Right lobe of liver (tissue), 6 donors: ENCODE data around the gene DDX39A. TPM values are rescaled to one million over a fixed set of nuclear protein-coding genes. Genes with fewer than 3 reads are reported as not detected.
"Not testable (repeated sequence)": the region's sequence is repeated elsewhere in the genome, so short reads cannot be mapped to it uniquely, and the experiment has no call there.

Experiments used
- ATAC-seq, 4 donors: fragments of 200-7000 bp; cut with Tn5 transposase; one replicate each; pipeline ENCODE4 v1.9.1; 2020; ENCODE audit warnings: mild to moderate bottlenecking in 4 of 4, moderate library complexity in 4 of 4
- DNase-seq, 3 donors: peaks; one replicate each; pipeline ENCODE4 v3.0.0-alpha.2; 2020
- H3K27ac ChIP-seq, 3 donors: fragments of 200-600 bp; one replicate each; pipeline ENCODE4 v1.8.0; 2022
- H3K27me3 ChIP-seq, 2 donors: fragments of 200-600 bp; one replicate each; pipeline ENCODE4 v1.8.0; 2022
- H3K36me3 ChIP-seq, 4 donors: fragments of 200-600 bp; sonication (generic) in 1 of 4; one replicate each; pipeline versions ENCODE4 v1.5.1 to v1.8.0; 2017 to 2022; ENCODE audit warnings: control low read depth in 1 of 4
- H3K4me1 ChIP-seq, 4 donors: fragments of 200-600 bp; sonication (generic) in 1 of 4; one replicate each; pipeline versions ENCODE4 v1.5.1 to v1.8.0; 2017 to 2022; ENCODE audit warnings: control low read depth in 1 of 4
- H3K4me3 ChIP-seq, 3 donors: fragments of 200-600 bp; one replicate each; pipeline ENCODE4 v1.8.0; 2022
- H3K9me3 ChIP-seq, 4 donors: fragments of 200-600 bp; sonication (generic) in 1 of 4; one replicate each; pipeline versions ENCODE4 v1.5.1 to v1.8.0; 2017 to 2022; ENCODE audit warnings: control low read depth in 1 of 4
- CTCF ChIP-seq, 4 donors: fragments of 200-600 bp in 3 of 4; fragments of 450-650 bp in 1 of 4; IDR thresholded peaks; one replicate each; pipeline versions ENCODE4 v1.5.1 to v1.8.0; 2016 to 2022; ENCODE audit warnings: antibody characterized with exemption in 4 of 4, mild to moderate bottlenecking in 2 of 4
- POLR2A ChIP-seq: fragments of 450-650 bp; IDR thresholded peaks from one replicate; pipeline ENCODE4 v1.6.1; 2017; ENCODE audit warnings: antibody characterized with exemption, mild to moderate bottlenecking
- WGBS: methylation state at CpG from one replicate; pipeline ENCODE4 v1.1.6; 2018; ENCODE audit warnings: low coverage, low lambda C conversion rate; ENCODE audit not compliant: insufficient coverage; ENCODE audit errors: missing lambda C conversion rate; 5-methylcytosine and 5-hydroxymethylcytosine counted together
- intact Hi-C, 2 donors: fragments of 100-400 bp; cut with DNase I; formaldehyde crosslinking; loops; one replicate each; pipeline versions ENCODE4 v1.11.2 to v1.14.1; 2022
- total RNA-seq, 6 experiments: library from RNA; depleted of rRNA in 2 of 6; stranded (reverse); fragments of >200 nt in 2 of 6; fragmentation: NEBNext Ultra II Directional in 3 of 6; extraction: Animal tissue kit (Norgen Biotek cat#: 25700) in 3 of 6; gene quantifications; one replicate each; pipeline versions ENCODE4 v1.1.0 to v1.2.4, GENCODE V29; 2016 to 2023
- donor health status: DM: no; HTN: yes; CAD: no.
- donor health status: DM: no; HTN: no; CAD: no.
- donor health status: DM: no; HTN: no; CAD: no.
- donor health status: DM: no; HTN: yes; CAD: no.
- donor health status: DM: no; HTN: yes; CAD: no.

The DDX39A gene
- total RNA-seq, 6 experiments from 2014 or later: 12.9 to 34.5 (median 24.6) TPM

- TF ChIP-seq CTCF (IDR thresholded peaks at IDR 0.05): no peak
- TF ChIP-seq POLR2A: peak; percentile 34
- Histone ChIP-seq H3K27ac (peak overlapping the region; percentile 36 to 73 (median 69)), H3K4me3 (no peak overlapping the region), H3K27me3 (no peaks in the 10 kb centered on the region), H3K36me3 (no peaks in the 10 kb centered on the region), H3K9me3 (no peaks in the 10 kb centered on the region), H3K4me1 (peaks cover 0 to 7% (median 0%) of the 10 kb centered on the region in 4 donors)
- intact Hi-C loops: no loop called here
- DNase-seq: peak; percentile 53 to 71 (median 57)
- peak; percentile 58 to 77 (median 68) for ATAC-seq
- WGBS: 36% methylated on average over 5 of the region's 12 CpGs
Measured at GRCh38 chr19:14375055-14375581, 44.0 kb downstream of the DDX39A start.

DNA sequence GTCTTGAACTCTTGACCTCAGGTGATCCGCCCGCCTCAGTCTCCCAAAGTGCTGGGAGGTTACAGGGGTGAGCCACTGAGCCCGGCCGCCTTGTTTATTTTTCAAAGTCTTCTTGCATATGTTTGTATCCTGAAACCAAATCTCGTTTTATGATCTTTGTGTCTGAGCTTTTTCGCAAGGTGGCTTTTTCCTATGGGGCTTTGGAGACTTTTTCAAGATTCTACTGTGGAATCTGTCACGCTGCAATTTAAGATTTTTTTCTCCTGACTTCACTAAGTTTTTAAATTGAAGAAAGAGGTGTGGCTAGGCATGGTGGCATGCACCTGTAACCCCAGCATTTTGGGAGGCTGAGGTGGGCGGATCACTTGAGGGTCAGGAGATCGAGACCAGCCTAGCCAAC, 44.8 kb downstream of the DDX39A start:
- H3K4me3 ChIP-seq, H3K9me3 ChIP-seq, H3K27me3 ChIP-seq, DNase-seq, ATAC-seq, H3K4me1 ChIP-seq, H3K36me3 ChIP-seq, intact Hi-C loops: not testable (repeated sequence)
- WGBS: 60% methylated on average over 9 of the region's 9 CpGs
- peak overlapping the region in 1 of 3 donors; percentile 73 for H3K27ac ChIP-seq

DNA sequence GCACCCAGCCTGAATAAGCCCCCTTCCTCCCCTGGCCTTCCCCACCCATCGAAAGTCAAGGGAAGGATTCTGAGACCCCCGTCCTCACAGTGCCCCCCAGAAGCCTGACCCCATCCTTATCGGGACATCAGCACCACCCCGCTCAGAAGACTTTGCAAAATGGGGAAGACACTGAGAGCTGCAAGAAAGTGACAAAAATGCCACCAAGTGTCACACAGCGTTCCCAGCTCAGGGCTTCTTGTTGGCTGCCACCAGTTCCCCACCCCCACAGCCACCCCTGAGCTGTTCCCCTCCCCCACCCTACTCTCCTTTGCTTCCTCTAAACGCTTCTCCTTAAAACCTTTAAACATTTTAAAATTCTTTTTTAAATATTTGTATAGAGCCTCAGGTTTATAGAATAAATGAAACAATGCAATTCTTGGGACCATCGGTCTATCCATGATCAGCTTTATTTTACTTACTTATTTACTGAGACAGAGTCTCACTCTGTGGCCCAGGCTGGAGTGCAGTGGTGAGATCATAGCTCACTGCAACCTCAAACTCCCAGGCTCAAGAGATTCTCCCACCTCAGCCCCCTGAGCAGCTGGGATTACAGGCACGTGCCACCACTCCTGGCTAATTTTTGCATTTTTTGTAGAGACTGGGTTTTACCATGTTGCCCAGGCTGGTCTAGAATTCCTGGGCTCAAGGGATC, 46.6 kb downstream of the DDX39A start:
- DNase-seq, intact Hi-C loops, H3K27me3 ChIP-seq, H3K9me3 ChIP-seq, H3K4me1 ChIP-seq, H3K4me3 ChIP-seq, H3K36me3 ChIP-seq: not testable (repeated sequence)
- ATAC-seq: peak in 3 of 4 donors; percentile 13 to 40 (median 20)
- H3K27ac ChIP-seq: peak overlapping the region in 2 of 3 donors; percentile 15 to 18
- 45% methylated on average over 4 of the region's 8 CpGs for WGBS

DNA sequence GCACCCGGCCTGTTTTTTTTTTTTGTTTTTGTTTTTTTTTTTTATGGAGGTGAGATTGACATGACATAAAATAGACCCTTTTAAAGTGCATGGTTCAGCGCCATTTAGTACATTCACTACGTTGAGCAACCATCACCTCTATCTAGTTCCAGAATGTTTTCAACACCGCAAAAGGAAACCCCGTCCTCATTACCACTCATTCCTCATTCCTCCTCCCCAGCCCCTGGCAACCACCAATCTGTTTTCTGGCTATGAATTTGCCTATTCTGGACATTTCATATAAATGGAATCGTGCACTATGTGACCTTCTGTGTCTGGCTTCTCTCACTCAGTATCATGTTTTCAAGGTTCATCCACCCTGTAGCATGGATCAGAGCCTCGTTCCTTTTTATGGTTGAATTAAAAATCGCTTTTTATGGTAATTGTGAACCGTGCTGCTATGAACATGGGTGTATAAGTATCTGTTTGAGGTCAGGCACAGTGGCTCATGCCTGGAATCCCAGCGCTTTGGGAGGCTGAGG, 47.8 kb downstream of the DDX39A start:
- intact Hi-C loops: no loop called here

DNA sequence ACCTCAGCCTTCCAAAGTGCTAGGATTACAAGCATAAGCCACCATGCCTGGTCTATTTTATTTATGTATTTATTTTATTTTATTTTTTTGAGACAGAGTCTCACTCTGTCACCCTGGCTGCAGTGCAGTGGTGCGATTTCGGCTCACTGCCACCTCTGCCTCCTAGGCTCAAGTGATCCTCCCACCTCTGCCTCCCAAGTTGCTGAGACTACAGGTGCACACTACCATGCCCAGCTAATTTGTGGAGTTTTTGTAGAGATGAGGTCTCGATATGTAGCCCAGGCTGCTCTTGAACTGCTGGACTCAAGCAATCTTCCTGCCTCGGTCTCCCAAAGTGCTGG, 48.2 kb downstream of the DDX39A start:
- intact Hi-C loops: no loop called here
- ATAC-seq: no peak
- H3K4me3 ChIP-seq: no peak overlapping the region

More for the DNA sequence above, 47.8 kb downstream of the DDX39A start:
- Histone ChIP-seq H3K27ac (peak overlapping the region in 2 of 3 donors; percentile 21 to 67), H3K27me3 (no peaks in the 10 kb centered on the region), H3K9me3 (no peaks in the 10 kb centered on the region), H3K36me3 (no peaks in the 10 kb centered on the region), H3K4me1 (peaks cover 0 to 7% (median 0%) of the 10 kb centered on the region in 4 donors), H3K4me3 (no peak overlapping the region)
- TF ChIP-seq POLR2A (no peak), CTCF (IDR thresholded peaks at IDR 0.05) (no peak)
- 50% methylated on average over 8 of the region's 10 CpGs for WGBS
- no peak for DNase-seq
- peak in 1 of 4 donors; percentile 15 for ATAC-seq

More for the DNA sequence above, 48.2 kb downstream of the DDX39A start:
- Histone ChIP-seq H3K27ac (peak overlapping the region; percentile 21 to 67 (median 65)), H3K9me3 (no peaks in the 10 kb centered on the region), H3K36me3 (no peaks in the 10 kb centered on the region), H3K27me3 (no peaks in the 10 kb centered on the region), H3K4me1 (peaks cover 0 to 6% (median 0%) of the 10 kb centered on the region in 4 donors)
- TF ChIP-seq POLR2A: no peak
- TF ChIP-seq CTCF (IDR thresholded peaks at IDR 0.05): no peak
- DNase-seq: no peak
- 69% methylated on average over 4 of the region's 4 CpGs for WGBS
